GM18505 (cell line): ENCODE results near the gene NDUFAB1.
"Not testable (repeated sequence)": the region's sequence is repeated elsewhere in the genome, so short reads cannot be mapped to it uniquely, and the experiment has no call there.

Experiments used
- ATAC-seq: cut with Tn5 transposase; IDR thresholded peaks from one replicate; pipeline ENCODE4 v1.9.1; 2021; ENCODE audit not compliant: unreplicated experiment
- POLR2A ChIP-seq: IDR thresholded peaks from 4 replicates; pipeline ENCODE4 v1.6.1; 2011; ENCODE audit warnings: borderline replicate concordance; ENCODE audit not compliant: insufficient read depth, insufficient read length; ENCODE audit errors: extremely low read depth

The NDUFAB1 gene

DNA sequence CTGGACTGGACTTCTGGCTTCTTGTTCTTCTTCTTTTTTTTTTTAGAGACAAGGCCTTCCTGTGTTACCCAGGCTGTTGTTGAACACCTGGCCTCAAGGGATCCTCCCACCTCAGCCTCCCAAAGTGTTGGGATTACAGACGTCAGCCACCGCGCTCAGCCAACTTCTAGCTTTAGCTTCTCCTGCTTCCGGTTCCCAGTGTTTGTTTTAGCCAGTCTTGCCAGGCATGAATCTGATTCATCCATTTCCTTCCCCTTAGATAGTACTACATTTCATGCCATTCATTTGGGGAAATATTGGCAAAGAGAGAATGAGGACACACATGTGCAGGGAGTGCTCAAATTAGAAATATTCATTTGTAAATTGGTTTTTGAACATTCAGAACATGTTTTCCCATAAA is 12.1 kb upstream of the NDUFAB1 start:
- no peak for ATAC-seq
- TF ChIP-seq POLR2A = no peak

DNA sequence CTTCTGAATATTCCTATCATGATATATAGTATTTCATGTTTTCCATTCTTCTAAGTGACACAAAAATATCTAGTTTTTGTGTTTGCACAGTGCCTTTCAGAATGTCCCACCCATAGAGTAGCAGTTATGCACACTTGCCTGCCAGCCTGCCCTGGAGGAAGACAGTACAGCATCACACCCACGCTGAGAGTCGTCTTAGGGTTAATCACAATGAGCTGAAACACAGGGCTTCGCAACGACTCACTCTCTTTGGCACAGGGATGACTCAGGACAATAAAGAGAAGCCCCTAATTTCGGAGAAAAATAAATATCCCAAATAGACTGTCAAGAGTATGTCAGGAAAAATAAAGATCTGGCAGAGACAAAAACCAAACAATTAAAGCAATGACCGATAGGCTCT is 11.6 kb upstream of the NDUFAB1 start:
- TF ChIP-seq POLR2A = no peak

DNA sequence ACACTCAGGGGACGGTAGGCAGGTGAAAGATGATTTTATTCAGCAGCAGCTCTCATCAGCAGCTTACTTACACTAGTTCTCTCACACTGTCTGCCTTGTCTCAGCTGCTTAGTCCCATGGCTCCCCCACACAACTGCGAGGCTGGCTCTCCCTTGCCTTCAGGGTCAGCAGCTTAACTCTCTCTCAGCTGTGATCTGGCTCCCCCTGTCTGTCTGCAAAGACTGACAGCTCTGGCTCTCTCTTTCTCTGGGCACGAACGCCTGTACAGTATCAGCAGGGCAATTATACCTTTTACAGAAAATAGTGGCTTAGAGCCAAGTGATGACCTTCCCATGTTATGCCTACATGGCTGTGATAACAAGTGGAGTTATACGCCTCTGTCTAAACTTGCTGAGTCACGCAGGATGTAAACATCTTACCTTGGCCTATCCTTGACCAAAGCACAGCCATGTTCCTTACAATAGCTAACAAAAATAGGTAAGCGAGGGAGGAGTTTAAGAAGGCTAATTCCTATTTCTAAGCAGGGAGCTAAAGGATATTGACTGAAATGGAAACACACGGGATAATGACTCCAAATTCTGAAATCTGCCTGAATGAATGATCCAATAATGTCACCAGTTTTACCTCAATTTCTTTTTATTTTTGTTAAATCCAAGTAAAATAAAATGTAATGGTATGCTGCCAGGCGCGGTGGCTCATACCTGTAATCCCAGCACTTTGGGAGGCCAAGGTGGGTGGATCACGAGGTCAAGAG is 1.1 kb upstream of the NDUFAB1 start:
- no peak for ATAC-seq
- no peak for TF ChIP-seq POLR2A

More for the DNA sequence above, 11.6 kb upstream of the NDUFAB1 start:
- ATAC-seq = no peak

DNA sequence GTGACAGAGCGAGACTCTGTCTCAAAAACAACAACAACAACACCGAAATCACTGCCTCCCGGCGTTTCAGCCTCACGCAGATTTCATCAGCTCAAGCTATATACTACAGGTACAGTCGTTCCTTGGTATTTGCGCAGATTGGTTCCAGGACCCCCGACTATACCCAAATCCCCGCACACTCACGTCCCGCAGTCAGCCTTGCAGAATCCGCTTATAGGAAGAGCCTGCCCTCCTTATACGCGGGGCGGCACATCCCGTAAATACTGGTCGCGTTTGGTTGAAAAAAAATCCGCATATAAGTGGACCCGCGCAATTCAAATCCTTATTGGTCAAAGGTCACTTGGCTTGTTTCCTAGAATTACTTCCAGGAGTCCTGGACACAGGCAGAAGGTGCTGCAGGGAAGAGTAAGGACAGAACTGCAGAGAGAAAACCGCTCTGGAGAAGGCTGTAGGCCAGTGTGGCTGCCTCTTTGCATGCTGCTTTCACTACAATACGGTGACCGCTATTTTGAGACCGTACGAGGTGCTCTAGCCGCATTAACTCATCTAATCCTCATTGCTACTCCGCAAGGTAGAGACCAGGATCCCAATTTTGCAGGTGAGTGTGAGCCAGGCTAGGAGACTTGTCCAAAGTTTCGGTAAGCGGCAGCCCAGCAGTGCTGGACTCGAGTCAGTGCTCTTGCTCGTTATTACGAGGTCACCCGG is 718 bp downstream of the NDUFAB1 start:
- ATAC-seq = no peak
- no peak for TF ChIP-seq POLR2A

DNA sequence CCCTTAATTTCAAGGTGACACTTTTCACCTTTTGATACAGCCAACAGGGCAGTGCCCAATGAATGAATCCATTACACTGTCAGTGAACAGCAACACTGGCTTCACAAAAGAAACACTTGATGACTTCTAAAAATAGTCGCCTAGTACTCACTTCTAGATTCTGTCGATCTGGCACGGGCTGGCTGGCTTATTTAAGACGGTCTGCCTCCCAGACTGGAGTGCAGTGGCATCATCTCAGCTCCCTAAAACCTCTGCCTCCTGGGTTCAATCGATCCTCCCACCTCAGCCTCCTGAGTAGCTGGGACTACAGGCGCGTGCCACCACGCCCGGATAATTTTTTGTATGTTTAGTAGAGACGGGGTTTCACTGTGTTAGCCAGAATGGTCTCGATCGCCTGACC is 1.9 kb downstream of the NDUFAB1 start:
- no peak for ATAC-seq
- no peak for TF ChIP-seq POLR2A

DNA sequence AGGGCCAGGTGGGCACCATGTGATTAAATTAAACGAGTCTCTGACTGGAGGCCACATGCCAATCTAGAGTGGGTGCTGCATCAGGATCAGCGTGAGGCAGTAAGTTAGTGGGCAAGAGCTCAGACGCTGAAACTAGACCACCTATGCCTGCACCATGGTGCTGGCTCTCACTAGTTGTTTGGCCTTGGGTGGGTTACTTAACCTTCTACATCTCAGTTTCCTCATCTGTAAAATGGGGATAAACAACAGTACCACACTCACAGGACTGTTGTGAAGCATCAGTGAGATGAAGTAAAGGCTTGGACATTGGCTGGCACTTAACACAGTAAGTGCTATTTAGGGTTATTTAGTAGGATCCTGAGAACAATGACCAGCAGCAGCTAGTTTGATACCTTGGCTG is 5.9 kb downstream of the NDUFAB1 start:
- no peak for TF ChIP-seq POLR2A
- ATAC-seq = no peak

DNA sequence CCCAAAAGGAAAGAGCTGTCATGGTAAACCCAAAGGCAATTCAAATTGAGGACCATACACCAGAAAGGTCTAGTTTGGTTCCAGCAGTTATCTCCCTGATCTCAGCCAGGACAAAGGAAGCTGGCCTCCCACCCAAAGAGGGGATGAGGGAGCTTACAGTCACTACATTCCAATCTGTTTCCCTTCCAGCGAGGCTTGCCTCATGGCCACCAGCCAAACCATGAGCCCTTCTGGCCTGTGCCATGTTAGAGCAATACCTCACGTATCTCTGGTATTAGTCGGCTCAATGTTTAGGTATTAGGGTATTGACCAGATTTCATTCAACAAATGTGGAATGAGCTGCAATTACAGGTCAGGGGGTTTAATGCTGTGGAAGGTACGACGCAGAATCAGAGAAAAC is 8.4 kb downstream of the NDUFAB1 start:
- TF ChIP-seq POLR2A = no peak
- no peak for ATAC-seq

DNA sequence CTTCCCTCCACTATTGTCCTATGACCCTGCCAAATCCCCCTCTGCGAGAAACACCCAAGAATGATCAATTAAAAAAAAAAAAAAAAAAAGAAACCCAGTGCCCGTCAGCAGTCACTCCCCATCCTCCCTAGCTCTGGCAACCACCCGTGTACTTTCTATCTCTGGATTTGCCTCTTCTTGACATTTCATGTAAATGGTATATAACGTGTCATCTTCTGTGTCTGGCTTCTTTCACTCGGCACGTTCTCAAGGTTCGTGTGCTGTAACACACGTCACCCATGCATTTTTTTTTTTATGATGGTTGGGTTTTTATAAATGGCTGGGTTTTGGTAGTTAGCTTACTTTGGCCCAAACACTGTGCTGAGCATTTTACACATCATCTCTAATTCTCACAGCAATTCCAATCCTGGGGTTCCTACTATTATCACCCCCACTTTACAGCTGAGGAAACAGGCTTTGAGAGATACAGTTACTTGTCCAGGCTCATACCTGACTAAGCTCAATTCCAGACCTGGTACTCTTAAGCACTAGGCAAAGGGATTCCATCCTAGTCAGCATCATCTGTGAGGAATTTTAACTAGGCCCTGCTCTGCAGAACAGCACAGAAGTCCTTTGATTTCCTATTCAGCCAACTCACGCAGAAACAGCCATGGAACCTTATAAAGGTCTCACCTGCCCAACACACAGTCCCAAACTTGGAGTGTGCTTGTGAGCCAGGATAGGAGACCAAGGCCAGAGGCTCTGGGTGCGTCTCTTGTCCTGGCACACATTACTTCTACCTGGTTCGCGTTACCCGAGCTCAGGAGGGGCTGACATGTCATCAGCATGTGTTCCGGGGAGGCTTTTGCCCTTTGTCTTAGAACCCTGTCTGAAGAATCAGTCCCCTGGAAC is 11.7 kb downstream of the NDUFAB1 start:
- no peak for TF ChIP-seq POLR2A
- no peak for ATAC-seq

DNA sequence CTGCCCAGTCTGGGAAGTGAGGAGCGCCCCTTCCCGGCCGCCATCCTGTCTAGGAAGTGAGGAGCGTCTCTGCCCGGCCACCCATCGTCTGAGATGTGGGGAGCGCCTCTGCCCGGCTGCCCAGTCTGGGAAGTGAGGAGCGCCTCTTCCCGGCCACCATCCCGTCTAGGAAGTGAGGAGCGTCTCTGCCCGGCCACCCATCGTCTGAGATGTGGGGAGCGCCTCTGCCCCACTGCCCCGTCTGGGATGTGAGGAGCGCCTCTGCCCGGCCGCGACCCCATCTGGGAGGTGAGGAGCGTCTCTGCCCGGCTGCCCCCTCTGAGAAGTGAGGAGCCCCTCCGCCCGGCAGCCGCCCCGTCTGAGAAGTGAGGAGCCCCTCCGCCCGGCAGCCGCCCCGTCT is 12.8 kb downstream of the NDUFAB1 start:
- not testable (repeated sequence) for ATAC-seq

DNA sequence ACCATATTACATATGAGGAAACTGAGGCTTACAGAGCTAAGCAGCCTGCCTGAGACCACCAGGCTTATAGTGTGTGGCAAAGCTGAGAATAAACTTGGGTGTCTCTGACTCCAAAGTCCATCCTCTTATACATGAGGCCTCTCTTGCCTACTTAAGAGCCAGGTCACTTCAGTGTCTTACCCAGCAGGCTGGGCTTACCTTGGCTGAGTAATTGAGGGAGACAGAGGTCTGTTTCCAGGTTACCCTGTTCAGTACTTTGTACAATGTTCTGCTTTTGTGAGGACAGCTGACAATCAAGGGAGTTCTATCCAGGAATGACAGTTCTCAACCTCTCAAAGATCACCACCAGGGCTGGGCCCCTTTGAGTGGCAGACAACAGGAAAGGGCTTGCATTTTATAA is 14.4 kb downstream of the NDUFAB1 start:
- no peak for ATAC-seq
- no peak for TF ChIP-seq POLR2A

DNA sequence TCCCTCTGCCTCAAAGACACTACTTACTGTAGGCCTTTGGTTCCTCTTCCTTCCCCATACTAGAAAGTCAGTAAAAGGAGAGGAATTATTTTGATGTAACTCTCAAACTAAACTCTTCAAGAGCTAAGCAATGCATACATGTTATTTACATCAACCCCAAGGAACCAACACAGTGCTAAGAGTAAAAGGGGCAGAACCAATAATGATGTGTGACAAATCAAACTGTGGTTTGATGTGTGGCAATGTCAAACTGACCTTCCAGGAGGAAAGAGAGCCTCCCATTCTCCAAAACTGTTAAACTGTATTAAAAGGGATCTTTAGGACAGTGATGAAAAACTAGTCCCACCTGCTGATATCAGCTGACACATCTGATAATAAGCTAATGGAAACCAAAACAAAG is 15.7 kb downstream of the NDUFAB1 start:
- ATAC-seq = no peak
- TF ChIP-seq POLR2A = no peak

DNA sequence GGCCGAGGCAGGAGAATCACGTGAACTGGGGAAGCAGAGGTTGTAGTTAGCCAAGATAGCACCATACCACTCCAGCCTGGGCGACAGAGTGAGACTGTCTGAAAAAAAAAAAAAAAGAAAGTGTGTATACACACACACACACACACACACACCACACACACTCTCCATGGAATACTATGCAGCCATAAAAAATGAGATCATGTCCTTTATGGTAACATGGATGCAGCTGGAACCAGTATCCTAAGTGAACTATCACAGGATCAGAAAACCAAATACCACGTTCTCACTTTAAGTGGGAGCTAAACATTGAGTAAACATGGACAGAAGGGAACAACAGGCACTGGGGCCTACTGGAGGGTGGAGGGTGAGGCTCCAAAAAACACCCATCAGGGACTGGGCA is 16.7 kb downstream of the NDUFAB1 start:
- no peak for TF ChIP-seq POLR2A
- no peak for ATAC-seq

DNA sequence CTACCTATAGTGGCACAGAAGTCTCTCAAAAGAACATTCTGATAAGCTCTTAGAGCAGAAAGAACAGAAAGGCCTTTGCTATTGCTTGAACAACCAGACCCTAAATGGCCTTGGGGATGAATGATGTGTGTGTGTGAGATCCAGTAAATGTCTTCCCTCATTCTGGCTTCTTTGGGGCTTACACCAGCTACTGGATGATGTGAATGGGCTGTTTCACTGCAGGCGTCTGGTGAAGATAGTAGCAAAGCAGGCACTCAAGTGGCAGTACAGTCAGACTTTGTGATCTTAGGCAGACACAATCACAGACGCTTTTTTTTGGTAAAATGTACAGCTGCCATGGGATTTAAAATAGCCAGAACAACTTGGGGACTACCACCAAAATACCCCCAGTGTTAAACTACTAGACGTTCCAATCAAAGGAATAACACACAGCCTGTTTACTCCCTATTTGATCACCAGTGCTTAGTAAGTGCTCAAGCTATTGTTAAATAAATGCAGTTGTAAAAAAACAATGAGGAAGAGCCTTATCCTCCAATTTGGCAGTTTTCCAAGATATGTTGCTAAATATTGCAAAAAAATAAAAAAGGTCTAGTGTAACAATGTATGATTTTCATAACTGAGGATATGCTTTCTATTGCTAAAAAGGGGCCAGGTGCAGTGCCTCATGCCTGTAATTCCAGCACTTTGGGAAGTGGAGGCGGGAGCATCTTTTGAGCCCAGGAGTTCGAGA is 17.9 kb downstream of the NDUFAB1 start:
- TF ChIP-seq POLR2A = no peak
- ATAC-seq = no peak
